Dermis blood vessel endothelial cell (primary cell): ENCODE measurements around the gene LETM1. TPM values are rescaled to one million over a fixed set of nuclear protein-coding genes. Genes with fewer than 3 reads are reported as not detected.

ENCODE experiments used
- DNase-seq: peaks from one replicate; pipeline ENCODE4 v3.0.0; 2010
- total RNA-seq: library from RNA; depleted of rRNA; stranded (reverse); fragments of >200 nt; gene quantifications from 2 replicates; pipeline ENCODE4 v1.2.3, GENCODE V29; 2014

The LETM1 gene
- total RNA-seq, 1 donor from 2014 or later: 95.8 TPM

DNA sequence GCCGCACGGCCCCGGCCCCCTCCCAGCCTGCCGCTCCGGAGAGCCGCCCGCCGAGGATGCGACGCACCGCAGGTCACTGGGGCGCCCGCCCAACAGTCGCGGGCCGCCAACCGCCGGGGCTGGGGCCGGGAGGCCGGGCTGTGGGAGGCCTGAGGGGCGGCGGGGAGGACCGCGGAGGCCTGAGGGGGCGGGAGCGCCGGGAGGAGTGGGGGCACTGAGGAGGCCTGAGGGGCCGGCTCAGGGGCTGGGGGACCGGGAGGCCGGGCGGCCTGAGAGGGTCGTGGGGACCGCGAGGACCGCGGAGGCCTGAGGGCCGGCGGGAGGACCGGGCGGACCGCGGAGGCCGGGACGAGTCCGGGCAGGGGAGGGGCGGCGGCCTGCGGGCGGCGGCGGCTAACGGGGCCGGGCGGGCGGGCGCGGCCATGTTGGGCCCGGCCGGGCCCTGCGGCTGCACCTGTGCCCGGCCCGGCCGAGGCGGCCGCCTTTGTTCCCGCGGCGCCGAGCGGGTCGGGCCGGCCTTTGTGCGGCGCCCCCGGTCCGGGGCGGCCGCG lies 15.6 kb upstream of the LETM1 start:
- DNase-seq: peak; percentile 45

DNA sequence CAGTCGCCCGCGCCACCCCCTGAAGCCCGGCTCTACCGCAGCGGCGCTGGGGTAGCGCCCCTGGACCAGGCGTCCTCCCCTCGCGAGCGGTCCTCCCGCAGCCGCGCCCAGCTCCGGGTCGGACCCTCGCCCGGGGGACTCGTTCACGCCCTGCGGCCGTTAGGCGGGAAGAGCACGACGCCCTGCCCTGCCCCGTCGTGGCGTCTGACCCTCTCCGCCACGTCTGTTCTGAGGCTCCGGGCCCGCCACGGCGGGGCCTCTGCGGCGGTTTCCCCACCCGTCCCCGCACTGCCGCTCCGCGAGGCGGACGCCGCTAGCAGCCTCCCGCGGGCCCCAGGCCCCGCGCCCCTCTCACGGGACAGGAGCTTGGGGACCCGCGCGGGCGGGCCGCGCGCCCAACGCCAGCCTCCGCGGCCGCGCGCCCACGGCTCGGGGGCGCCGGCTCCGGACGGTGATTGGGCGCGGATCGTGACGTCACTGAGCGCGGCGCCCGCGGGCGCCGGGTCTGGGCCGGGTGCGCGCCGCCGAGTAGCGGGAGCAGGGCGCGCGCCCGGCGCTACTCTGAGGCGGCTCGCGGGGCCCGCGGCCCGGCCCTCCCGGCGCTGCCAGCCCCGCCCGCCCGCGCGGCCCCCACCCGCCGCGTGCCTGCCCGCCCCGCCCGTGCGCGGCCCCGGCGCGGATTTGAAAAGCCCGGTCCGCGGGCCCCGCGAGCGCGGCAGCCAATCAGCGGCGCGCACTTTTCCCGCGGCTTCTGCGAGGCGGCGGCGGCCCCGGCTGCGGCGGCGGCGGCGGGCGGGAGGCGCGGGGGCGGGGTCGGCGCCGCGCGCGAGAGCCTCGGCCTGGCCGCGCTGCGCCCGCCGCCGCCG lies 14.9 kb upstream of the LETM1 start, which contains the start of gene NSD2:
Gene NSD2 (plus strand): TSS at position 816 of the 866 bp plus-strand sequence. CDS start 29,262 bp downstream, outside the sequence.
- peak; percentile 92 for DNase-seq

DNA sequence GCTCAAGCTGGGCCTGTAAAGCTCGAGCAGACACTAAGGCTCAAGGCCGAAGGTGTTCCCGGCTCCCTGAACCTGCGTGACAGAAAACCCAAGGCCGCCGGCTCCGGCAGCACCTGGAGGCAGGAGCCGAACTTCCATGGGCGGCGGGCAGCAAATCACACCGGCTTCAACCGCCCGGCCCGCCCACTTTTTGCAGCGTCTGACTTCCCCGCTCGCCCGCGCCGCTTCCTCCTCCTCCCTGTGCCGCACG lies 14.3 kb upstream of the LETM1 start:
- peak; percentile 88 for DNase-seq

DNA sequence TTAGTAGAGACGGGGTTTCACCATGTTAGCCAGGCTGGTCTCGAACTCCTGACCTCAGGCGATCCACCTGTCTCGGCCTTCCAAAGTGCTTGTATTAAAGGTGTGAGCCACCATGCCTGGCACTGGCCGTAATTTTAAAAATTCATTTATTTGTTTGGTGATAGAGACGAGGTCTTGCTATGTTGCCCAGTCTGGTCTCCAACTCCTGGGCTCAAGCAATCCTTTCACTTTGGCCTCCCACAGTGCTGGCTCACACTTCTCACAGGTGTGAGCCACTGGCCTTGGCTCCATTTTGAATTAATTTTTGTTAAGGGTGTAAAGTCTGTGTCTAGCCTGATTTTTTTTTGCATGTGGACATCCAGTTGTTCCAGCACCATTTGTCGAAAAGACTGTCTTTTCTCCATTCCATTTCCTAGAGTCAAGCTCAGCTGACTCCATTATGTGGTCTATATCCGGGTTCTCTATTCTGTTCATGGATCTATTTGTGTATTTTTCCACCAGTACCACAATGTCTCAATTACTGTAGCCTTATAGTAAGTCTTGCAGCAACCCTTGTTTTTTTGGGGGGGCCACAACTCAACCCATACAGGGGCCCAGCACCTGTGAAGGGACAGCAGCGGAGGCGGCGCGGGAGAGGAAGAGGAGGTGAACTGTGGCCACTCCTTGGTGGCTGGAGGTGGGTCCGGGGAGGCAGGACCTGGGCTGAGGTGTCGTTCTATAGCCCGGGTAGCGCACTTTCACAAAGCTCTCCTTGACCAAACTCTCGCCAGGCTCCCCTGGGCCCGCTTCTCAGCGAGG lies 13.8 kb upstream of the LETM1 start:
- no peak for DNase-seq

DNA sequence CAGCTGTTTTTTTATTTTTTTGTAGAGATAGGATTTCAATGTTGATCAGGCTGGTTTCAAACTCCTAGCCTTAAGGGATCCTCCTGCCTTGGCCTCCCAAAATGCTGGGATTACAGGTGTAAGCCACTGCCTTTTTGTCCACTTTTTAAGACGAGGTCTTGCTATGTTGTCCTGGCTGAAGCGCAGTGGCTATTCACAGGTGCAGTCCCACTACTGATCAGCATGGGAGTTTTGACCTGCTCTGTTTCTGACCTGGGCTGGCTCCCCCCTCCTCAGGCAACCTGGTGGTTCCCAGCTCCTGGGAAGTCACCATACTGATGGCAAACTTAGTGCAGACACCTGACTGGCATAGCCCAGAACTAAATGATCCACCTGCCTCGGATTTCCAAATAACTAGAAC lies 13.0 kb upstream of the LETM1 start:
- no peak for DNase-seq

DNA sequence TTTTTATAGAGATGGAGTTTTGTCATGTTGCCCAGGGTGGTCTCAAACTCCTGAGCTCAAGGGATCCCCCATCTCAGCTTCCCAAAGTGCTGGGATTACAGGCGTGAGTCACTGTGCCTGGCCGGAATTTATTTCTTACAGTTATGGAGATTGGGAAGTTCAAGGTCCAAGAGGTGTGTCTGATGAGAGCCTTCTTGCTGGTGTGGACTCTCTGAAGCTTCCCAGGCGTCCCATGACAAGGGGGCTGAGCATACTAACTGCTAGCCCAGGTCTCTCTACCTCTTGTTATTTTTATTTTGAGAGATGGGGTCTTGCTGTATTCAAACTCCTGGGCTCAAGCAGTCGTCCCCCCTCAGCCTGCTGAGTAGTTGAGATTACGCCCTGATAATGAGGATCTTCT lies 12.3 kb upstream of the LETM1 start:
- no peak for DNase-seq

DNA sequence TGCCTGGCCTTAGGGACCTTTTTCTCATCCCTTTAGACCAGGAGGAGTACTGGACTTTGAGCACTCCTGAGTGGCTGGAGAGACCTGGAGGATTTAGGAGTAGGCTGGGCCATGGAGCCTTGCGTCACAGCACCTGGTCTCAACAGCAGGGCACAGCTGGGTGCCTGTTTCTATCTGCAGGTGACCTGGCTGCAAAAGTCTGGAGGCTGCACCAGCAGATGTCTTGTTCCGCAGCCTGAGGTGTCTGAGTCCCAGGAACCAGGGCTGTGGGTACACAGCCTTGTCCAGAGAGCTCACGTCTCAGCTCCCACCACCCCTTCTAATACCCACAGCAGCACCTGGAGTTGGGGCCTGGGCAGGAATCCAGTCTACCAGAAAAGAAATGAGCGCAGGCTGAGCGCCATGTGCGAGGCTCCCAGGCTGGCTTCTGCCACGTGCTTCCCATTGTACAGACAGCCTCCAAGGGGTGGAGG lies 10.3 kb upstream of the LETM1 start:
- DNase-seq: no peak

DNA sequence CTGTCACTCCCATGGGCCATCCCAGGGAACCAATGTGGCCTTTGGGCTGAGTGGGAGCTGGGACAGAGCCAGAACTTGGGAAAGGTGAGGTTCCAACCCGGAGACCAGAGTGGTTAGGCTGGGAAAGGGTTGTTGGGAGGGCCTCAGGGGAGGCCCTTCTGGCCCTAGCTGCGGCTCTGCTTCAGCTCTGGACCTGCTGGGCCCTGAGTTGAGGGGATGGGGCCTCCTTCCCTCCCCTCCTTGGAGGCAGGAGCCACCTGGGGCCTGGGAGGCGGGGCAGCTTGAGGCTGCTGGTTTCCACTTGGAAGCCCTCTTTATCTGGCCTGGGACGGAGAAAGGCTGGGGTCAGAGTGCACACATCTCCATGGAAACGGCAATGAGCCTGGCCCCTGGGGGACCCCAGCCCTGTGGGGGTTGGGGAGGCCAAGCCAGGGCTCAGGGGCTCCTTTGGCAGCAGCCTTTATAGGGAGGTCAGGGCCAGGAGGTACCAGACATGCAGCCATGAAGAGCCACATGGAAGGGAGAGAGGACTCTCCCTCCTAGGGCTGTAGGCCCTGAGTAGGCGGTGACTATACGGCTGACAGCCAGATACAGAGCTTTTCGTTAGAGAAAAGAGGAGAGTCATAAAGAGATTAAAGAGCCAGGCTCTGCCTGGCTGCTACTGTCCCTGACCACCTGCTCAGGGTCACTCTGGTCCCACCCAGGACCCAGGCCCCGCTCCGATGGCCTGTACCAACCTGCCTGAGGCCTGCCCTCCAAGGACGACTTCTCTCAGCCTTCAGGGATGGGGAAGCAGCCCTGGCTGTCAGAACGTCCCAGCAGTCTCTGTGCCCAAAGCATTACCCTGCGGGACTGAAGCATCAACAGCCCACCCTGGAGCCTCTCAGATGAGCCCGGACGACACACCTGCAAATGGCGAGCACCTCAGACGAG lies 8.4 kb upstream of the LETM1 start:
- no peak for DNase-seq

DNA sequence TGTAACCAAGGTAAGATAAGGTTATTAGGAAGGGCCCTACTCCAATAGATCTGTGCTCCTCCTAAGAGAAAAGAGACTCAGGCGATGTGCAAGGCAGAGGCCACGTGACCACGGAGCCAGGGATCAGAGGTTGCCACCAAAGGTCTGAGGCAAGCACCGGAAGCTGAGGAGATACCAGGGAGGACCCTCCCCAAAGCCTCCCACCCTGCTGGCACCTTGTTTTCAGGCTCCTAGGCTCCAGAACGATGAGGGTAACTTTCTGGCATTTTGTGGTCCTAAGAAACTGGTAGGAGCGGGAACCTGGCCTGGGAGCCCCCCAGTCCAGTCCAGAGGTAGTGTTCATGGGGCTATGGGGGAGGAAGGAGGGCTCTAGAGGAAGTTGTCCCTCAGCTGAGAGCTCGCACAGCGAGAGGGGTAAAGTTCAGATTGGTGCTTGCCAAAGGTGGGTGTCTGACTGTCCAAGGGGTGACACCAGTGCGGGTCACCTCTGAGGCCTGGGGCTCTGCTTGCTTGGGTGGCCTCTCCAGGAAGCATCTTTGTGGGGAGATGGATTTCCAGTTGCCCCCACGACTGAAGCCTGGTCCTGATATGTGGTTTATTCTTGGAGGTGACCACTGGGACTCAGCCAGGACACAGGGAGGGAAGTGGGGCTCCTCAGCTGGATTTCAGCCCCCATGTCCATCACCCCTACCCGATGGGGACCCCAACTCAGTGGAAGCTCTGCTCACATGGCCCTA lies 7.5 kb upstream of the LETM1 start:
- no peak for DNase-seq

DNA sequence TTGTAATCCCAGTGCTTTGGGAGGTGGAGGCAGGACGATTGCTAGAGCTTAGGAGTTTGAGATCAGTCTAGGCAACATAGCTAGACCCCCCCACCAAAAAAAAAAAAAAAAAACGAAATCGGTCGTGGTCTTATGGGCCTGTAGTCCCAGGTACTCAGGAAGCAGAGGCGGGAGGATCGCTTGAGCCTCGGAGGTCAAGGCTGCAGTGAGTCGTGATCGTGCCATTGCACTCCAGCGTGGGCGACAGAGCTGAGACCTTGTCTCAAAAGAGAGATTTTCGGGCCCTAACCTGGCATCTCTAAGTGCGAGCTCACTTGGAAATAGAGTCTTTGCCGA lies 7.0 kb upstream of the LETM1 start:
- DNase-seq: no peak

DNA sequence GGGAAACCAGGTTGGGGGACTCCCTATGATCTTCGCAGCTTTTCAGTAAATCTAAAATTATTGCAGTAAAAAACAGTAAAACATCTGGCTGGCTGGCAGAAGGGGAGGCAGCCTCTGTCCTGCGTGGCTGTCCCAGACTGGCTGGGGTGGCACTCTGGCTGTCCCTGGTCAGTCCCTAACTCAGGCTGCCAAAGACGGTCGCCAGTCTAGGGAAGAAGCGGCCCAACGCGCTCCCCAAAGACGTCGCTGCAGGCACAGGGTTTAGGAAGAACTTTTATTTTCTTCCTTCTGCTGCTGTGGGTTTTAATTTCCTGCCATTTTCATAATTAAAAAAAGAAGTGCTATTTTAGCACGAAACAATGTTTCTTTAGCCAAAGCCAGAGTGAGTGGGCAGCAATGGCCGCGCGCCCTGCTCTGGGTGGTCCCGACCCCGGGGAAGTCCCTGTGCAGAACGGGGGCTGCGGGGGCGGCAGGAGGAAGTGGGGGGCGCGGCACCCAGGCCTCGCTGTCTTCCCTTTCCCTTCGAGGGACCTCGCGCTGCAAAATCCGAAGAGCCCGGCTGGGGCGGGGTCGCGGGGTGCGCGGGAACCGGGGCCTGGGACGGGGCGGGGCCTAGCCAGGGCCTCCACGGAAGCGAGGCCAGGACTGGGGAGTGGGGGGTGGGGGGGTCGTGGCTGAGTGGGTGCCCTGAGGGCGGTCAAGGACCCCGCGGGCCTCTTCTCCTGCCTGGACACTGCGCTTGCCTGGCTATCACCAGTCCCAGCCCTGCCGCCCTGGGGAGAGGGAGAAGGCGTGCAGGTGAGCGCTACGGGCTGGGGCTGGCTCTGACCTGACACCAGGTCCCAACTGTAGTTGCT lies 6.3 kb upstream of the LETM1 start:
- DNase-seq: no peak

DNA sequence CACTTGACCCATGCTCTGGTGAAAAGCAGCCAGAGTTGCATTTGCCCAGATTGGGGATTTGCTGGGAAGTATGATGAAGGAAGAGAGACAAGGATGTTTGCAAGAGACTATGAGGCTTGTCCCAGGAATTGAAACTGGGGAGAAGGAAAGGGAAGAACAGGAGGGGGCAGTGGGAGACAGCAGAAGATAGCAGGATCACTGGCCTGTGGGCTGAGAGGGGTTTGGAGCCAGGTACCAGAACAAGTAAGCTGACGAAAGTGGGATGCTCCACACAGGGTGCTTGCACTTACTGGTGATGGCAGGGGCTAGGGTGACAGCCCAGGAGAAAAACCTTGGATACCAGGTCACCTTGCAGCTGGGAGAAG lies 3.4 kb upstream of the LETM1 start:
- no peak for DNase-seq

DNA sequence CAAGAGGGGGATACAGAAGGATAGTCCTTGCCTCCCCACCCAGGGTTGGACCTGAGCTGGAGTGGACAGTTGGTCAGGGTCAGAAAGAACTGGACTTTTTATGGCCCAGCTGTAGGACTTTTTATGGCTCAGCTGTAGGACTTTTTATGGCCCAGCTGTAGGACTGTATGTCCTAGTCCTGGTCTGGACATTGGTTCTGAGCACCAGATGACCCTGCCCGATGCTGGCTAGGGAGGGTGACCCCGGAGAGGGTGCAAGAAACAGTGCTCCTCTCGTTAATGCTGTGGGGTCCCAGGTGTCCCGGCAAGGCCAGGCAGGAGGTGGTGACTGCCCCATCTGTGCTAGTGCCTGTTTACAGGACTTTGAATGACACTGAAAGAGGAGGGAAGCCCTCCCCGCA lies 2.0 kb upstream of the LETM1 start:
- DNase-seq: no peak

DNA sequence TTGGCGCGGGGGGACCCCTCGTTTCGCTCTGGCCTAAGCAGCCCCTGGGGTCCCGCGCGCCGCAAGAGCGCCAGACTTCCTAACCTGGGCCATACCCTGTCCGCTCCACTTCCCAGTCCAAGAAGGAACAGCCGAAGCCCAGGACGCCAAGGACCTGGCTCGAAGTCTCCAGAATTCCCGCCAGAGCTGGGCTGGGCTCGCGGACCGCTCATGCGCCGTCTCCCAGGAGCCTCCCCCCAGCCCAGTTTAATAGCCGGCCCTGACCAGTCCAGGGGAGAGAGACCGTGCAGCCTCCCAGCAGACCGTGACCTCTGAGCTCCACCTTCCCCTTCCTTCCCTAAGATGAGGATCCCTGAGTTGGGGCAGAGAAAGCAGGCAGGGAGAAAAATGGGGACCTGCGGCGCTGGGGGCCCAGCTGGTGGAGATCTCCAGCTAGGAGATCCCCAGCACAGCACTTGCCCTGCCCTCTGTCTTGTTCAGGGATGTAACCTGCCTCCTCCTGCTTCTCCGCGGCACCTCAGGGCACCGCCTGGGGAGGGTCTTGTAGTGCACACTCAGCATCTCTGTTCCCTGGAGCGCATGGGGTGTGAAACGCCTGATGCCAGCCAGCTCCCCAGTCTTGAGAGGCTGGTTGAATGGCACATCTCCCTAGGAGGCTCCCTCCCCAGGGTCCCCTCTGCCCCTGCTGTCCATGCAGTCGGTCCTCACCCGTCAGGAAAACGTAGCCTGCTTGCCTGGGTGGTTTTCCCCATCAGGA lies 1.2 kb upstream of the LETM1 start:
- peak; percentile 45 for DNase-seq

DNA sequence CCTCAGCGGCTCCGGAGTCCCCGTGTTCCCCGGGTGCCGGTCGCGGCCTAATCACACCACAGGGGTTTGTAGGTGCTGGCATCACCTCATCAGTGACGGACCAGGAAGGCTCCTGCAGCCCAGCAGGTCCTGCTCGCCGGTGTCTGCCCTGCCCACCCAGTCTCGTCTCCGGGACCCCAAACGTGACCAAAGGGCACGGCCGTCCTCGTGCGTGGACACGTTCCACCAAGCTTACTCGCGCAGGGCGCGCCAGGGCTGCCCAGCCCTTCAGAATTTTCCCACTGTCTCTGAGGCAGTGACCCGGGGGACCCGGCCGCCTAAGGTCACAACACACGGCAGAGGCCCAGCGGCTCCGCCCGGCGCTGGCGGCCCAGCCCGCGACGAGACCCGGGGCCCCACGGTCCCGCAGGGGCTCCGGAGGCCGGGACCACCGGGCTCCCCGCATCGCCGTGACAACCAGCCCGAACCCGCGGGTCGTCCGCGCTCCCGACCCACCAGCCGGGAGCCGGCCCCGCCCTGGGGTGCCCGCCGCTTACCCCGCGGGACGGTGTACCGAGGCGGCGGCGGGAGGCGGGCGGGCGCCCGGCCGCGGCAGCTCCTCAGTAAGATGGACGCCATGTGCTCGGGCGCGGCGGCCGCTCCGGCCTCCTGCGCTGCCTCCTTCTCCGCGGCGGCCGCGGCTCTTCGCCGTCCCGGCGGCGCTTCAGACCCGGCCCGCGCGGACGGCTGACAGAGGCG lies 454 bp downstream of the LETM1 start:
- DNase-seq: peak; percentile 23

DNA sequence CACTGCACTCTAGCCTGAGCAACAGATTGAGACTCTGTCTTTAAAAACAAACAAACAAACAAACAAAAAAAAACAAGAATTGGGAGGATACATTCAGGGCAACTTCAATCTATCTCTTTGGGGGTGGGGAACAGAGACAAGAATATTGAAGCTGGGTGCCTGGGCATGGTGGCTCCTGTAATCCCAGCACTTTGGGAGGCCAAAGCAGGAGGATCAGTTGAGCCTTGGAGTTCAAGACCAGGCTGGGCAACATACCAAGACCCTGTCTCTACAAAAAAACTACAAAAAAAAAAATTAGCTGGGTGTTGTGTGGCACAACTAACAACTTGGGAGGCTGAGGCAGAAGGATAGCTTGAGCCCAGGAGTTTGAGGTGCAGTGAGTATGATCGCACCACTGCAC lies 1.2 kb downstream of the LETM1 start:
- no peak for DNase-seq

DNA sequence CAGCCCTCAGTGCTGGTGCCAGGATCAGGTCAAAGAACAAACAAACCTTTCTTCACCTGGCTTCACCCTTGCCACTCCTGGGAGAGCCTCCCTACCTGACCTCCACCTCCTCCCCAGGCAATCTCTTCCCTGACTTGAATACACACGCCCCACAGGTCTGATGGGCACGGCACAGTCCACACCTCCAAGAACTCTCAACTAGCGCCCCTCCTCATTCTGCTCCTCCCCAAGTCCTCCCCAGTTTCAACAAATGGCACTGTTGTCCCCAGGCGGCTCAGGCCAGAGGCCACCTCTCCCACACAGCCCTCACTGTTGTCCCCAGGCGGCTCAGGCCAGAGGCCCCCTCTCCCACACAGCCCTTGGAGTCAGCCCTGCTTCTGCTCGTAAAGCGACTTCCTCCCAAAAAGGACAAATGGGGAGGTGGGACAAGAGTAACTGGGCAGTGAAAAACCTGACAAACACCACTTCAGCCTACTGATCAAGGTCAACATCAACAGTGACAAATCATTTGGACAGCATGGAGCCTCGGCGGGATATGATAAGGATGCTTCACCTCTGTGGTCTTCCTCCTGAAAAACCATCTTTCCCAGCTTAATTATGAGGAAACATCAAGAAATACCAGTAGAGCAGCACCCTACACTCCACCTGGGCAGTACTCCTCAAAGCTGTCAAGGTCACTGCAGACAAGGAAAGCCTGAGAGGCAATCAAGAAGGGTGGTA lies 2.9 kb downstream of the LETM1 start:
- no peak for DNase-seq

DNA sequence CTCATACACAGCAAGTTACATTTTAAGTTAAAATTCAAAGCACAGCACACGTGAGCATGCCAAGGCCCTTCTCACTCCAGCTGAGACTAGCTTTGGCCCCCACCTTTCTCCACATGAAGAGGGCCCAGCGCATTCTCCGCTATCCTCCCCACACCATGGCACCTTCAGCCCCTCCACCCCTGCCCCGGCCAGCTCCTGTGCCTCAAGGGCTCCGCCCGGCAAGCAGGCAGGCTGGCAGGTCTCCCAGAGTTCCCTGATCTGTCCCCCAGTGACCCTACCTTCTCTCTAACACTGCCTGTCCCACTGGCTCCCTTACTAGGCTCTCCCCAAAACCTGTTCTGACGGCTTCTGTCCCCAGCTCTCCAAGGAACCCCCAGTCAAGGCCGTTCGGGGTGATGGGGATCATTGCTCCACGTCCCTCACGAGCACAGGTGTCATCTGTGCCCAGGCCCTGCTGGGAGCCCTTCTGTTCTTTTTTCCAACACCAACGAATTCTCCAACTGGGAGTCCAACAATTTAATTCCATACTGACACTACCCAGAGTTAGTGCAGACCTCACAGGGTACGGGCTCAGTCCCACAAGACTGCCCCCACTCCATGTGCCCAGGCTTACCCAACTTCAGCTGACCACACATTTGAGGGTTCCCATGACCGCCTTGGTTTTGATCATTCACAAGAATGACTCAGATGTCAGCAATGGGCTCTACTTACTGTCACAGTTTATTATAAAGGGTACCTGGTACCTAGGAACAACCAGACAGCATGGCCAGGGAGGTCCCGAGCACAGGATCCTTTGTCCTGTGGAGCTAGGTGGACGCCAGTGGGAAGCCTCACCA lies 4.2 kb downstream of the LETM1 start:
- DNase-seq: no peak
